ENCODE results near the gene ZZZ3.

DNA sequence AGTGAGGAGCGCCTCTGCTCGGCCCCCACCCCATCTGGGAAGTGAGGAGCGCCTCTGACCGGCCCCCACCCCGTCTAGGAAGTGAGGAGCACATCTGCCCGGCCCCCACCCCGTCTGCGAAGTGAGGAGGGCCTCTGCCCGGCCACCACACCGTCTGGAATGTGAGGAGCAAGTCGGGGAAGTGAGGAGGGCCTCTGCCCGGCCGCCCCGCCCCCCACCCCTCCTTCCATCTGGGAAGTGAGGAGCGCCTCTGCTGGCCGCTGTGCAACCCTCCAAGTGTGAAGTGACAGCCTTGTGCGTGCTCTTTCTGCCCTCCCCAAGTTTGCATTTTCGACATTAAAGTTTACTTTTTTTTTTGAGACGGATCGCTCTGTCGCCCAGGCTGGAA lies 5.1 kb upstream of the ZZZ3 start:
- TF ChIP-seq TAF1 (conservative IDR thresholded peaks at IDR 0.05) (no peak), SP1 (IDR thresholded peaks at IDR 0.05) (no peak), JUND (IDR thresholded peaks at IDR 0.05) (no peak), YY1 (IDR thresholded peaks at IDR 0.05) (no peak), NR2F2 (IDR thresholded peaks at IDR 0.05) (no peak), RAD21 (IDR thresholded peaks at IDR 0.05) (peak in 1 of 2 donors; percentile 32)
- TF ChIP-seq, protein P1, sequence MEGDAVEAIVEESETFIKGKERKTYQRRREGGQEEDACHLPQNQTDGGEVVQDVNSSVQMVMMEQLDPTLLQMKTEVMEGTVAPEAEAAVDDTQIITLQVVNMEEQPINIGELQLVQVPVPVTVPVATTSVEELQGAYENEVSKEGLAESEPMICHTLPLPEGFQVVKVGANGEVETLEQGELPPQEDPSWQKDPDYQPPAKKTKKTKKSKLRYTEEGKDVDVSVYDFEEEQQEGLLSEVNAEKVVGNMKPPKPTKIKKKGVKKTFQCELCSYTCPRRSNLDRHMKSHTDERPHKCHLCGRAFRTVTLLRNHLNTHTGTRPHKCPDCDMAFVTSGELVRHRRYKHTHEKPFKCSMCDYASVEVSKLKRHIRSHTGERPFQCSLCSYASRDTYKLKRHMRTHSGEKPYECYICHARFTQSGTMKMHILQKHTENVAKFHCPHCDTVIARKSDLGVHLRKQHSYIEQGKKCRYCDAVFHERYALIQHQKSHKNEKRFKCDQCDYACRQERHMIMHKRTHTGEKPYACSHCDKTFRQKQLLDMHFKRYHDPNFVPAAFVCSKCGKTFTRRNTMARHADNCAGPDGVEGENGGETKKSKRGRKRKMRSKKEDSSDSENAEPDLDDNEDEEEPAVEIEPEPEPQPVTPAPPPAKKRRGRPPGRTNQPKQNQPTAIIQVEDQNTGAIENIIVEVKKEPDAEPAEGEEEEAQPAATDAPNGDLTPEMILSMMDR (IDR thresholded peaks at IDR 0.05; ENCODE audit: low read depth, low read length, missing input control), result no peak
- TF ChIP-seq, protein P2, sequence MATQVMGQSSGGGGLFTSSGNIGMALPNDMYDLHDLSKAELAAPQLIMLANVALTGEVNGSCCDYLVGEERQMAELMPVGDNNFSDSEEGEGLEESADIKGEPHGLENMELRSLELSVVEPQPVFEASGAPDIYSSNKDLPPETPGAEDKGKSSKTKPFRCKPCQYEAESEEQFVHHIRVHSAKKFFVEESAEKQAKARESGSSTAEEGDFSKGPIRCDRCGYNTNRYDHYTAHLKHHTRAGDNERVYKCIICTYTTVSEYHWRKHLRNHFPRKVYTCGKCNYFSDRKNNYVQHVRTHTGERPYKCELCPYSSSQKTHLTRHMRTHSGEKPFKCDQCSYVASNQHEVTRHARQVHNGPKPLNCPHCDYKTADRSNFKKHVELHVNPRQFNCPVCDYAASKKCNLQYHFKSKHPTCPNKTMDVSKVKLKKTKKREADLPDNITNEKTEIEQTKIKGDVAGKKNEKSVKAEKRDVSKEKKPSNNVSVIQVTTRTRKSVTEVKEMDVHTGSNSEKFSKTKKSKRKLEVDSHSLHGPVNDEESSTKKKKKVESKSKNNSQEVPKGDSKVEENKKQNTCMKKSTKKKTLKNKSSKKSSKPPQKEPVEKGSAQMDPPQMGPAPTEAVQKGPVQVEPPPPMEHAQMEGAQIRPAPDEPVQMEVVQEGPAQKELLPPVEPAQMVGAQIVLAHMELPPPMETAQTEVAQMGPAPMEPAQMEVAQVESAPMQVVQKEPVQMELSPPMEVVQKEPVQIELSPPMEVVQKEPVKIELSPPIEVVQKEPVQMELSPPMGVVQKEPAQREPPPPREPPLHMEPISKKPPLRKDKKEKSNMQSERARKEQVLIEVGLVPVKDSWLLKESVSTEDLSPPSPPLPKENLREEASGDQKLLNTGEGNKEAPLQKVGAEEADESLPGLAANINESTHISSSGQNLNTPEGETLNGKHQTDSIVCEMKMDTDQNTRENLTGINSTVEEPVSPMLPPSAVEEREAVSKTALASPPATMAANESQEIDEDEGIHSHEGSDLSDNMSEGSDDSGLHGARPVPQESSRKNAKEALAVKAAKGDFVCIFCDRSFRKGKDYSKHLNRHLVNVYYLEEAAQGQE (IDR thresholded peaks at IDR 0.05), result no peak
- TF ChIP-seq, protein P3, sequence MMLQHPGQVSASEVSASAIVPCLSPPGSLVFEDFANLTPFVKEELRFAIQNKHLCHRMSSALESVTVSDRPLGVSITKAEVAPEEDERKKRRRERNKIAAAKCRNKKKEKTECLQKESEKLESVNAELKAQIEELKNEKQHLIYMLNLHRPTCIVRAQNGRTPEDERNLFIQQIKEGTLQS (IDR thresholded peaks at IDR 0.05), result no peak

All from liver (tissue), 3 donors.